Middle frontal gyrus (tissue), 1 donor: ENCODE measurements around the gene HSPG2.
A peak's percentile ranks its signal among the peaks of the same experiment; 100 is the strongest.

Experiments used
- DNase-seq: peaks from one replicate; pipeline ENCODE4 v3.0.0-alpha.2; 2015; ENCODE audit warnings: low spot score; ENCODE audit errors: extremely low spot score

Gene HSPG2

DNA sequence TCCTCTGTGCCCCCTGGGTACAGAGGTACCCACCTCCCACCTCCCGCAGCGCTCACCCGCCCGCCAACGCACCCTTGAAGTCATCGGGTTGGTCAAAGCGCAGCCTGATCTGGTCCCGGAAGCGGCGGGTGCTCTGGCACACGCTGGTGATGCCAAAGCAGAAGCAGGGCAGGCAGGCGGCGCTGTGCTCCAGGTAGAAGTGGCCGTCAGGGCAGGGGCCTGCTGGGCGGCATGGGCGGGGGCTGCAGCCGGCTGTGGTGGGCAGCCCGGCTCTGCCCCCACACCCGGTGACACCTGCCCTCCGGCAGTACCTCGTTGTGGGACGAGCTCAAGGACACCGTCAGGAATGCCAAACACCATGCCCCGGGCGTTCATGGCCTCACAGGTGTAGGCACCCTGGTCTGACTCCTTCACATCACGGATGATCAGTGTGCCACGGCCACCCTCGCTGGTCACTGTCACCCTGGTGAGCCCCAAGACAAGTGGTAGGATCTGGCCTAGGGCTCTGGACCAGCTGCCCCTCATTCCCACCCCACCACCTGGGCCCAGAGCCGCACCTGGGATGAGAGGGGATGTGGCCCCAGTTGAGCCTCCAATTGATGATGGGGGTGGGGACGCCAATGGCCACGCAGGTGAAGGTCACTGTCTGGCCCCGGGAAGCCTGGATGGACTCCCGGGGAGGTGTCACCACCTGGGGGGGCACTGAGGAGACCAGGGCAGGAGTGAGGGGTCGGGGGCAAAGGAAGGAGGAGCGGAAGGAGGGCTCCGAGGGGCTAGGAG is 52.5 kb downstream of the HSPG2 start:
- no peak for DNase-seq

DNA sequence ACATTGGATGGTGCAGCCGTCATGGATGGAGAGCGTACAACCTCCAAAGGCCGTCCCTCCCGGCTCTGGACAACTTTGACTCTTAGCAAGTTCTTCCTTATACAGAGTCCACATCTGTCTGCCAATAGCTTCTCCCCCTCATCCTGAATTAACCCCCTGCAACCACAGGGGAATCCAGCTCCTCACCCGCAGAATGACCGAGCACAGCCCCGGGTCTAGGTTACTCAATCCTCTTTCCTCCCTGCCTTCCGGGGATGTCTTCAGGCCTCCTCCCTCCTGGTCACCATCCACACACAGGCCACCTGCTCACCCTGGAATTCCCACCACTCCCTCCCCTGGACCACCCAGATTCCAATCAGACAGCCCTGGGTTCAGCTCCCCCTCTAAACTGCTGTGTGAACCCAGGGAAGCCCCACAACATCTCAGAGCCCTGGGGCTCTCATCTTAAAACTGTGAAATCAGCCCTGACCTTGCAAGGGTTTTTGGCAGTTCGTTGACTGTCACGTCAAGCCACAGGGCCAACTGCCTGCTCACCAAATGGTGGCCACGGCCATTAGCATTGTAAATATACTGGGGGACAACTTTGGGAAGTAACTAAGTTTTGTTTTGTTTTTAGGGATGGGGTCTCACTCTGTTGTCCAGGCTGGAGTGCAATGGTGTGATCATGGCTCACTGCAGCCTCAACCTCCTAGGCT is 54.2 kb downstream of the HSPG2 start:
- no peak for DNase-seq

GRCh38 chr1:21881250-21881649 is 55.9 kb downstream of the HSPG2 start:
- DNase-seq: no peak

DNA sequence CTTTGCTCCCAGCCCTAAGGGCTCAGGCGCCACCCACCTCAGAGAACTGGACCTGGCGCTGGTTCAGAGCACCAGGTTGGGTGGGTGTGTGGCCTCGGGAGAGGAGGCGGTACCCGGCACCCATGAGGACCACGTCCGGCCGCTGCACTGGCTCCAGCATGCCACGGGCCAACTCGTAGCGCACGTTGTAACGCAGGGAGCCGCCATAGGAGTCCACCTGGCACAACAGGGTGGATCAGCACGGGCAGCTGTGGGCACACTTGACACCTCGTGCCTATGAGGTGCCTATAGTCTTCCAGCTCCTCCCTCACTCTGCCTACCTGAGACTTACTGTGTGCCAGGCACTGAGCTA is 56.5 kb downstream of the HSPG2 start:
- no peak for DNase-seq

DNA sequence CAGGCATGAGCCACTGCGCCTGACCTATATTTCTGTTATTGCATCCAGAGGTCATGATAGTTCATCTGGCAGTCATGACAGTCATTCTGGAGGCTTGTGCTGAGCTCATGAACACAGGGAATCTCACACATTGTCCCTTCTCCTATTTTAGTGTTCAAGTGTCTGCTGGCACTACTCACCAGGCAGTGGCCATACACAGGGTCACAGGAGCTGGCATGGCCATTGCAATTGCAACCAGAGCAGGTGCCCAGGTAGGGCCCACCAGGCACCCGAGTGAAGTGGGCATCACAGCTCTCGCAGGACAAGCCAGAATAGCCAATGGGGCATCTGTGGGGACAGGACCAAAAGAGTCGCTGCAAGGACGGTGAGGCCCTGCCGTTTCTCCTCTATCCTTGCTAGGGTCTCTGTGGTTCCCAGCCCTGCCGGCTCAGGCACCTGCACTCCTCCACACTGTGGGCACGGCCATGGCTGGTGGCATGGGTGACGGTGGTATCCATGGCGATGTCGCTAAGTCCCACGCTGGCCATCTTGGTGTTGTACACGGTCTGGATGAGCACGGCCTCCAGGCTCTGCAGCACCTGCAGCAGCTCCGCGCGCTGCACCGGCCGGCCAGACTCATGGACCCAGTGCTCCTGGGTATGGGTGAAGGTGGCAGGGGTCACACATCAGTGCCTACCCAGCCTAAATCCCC is 57.0 kb downstream of the HSPG2 start:
- DNase-seq: no peak

DNA sequence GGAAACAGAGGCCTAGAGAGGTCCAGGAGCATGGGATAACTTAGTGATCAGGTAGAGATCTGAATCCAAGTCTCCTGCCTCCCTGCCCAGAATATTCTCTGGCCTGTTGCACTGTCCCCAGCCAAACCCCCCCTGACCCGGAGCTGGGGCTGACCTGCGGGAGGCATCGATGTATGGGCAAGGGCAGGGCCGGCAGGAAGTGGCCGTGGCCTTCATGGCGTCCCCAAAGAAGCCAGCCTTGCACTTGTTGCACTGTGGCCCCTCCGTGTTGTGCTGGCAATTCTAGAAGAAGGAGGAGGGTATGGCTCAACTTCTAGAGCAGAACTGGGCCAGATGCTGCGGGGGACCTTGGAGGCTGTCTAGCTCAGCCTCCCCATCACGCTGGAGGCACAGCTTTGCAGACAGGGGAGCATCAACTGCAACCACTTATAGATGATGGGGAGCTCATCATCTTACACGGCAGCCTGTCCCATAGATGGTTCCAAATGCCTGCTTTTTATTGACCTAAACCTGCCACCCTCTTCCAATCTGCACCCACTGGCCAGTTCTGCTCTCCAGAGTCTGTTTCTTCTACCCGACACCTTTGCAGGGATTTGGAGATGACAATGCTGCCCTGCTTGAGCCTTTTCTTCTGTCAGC is 58.2 kb downstream of the HSPG2 start:
- DNase-seq: no peak

DNA sequence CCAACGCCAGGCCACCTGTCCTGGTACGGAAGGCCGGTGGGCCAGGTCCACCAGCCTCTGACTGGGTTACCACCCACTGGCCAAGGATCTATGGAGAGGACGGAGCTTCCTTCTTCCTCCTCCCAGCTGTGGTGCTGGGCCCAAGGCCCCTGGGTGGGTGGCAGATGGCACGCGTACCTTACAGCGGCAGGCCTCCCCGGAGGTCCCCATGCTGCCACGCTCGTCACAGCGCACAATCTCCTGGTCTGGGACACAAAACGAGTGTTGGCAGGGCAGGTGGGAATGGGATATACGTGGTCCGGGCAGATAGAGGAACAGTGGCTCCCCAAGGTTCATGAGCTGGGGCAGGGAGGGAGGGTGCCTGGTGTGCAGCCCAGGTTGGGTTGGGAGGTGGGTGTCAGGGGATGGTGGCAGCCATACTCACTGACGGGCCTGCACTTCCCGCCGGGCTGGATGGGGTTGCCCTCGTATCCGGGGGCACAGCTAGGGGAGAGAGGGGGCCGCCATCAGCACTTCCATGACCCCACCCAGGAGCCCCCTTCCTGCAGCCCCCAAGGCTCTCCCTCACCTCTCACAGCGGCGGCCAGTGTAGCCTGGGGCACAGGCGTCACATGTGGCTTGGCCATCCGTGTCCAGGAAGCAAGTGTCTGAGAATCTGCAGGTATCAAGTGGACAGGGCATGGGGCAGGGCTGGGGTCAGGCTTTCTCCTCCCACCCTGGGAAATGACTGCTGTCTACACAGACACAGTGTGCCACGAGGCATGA is 58.9 kb downstream of the HSPG2 start:
- DNase-seq: no peak

DNA sequence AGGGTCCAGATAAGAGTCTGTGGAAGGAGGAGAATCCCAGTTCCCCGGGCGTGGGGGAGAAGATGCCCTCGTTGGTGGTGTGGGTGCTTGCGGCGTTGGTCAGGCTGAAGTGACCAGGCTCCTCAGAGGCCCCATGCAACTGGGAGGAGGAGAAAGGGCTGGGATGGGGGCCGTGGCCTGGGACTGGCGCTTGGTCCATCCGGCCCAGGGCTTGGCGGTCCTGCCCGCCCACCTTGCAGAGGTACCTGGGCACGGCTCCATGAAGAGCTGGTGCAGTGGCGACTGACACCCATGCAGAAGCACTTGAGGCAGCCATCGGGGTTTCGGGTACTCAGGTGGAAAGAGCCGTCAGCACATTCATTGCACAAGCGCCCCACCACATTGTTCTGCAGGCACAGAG is 60.8 kb downstream of the HSPG2 start:
- no peak for DNase-seq

- DNase-seq: no peak
Measured at GRCh38 chr1:21875621-21876063, 61.5 kb downstream of the HSPG2 start.

DNA sequence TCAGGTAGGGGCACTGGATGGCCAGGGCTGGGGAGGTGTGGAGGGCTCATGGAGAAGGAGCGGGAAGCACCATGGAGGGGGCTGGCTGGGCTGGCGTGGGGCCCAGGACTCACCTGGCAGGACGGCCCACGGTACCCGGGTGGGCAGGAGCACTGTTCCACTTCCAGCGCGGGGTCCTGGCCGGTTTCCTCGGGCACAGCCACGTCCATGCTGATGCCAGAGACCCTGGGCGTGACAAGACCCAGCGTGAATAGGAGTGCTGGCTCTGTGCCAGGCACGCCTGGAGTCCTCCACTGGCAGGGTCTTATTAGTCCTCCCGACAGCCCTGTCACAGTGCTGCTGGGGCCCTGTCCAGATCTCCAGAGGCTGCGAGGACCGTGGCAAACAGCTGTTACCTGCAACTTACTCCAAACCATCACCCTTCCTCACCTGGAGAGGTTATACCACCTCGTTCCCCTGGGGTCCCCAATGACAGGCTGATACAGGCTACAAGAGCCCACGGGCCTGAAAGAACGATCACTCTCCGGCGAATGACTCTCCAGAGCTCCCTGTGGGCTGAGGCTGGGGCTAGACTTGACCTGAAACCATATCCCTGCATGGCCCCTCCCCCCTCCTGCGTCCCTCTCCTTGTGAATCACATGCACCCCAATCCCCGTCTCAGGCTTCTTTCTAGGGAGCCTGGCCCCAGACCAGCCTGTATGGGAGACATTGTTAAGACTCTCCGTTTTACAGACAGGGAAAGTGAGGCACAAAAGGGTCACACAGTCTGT is 62.1 kb downstream of the HSPG2 start:
- no peak for DNase-seq

- DNase-seq: no peak
Measured at GRCh38 chr1:21874328-21874727, 62.8 kb downstream of the HSPG2 start.

- no peak for DNase-seq
Measured at GRCh38 chr1:21873761-21874160, 63.3 kb downstream of the HSPG2 start.

DNA sequence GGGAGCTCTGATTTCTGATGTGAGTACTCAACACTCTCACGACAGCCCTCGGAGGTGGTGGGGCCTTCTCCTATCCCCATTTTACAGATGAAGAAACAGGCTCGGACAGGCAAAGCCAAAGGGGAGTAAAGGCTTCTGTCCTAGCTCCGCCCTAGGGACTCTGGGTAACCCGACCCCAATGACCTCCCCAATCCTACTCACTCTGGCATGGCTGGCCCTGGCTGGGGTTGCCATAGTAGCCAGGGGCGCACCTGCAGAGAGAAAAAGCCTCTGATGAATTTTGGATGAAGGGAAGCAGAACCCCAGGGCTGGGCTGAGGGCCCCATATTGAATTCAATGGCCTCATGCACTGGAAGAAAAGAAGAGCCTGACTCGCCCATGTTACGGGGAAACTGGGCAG is 63.9 kb downstream of the HSPG2 start:
- no peak for DNase-seq

DNA sequence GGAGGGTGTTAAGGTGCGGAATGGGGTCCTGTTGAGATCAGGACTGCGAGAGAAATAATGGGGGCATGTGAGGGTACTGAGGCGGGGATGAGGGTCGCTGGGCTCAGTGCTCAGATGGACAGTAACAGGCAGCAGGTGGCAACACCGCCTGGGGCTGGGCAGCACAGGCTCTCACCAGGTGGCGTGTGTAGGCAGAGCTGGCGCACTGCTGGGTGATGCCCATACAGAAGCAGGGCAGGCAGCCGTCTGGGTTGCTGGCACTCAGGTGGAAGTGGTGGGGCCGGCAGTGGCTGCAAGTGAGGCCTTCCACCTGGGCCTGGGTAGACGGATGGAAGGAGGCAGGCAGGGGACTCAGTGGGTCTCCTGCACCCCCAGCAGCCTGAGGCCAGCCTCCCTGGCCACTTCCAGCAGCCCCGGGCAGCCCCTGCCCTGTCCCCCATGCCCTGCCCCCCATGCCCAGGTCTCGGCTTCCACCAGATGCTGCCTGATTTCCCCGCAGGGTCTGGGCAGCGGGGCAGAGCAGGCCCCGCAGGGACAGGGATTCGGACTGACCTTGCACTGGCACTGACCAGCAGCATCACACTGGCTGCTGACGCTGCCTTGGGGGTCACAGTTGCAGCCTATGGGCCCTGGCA is 64.5 kb downstream of the HSPG2 start:
- DNase-seq: no peak

GRCh38 chr1:21871943-21872342 is 65.2 kb downstream of the HSPG2 start:
- DNase-seq: no peak

DNA sequence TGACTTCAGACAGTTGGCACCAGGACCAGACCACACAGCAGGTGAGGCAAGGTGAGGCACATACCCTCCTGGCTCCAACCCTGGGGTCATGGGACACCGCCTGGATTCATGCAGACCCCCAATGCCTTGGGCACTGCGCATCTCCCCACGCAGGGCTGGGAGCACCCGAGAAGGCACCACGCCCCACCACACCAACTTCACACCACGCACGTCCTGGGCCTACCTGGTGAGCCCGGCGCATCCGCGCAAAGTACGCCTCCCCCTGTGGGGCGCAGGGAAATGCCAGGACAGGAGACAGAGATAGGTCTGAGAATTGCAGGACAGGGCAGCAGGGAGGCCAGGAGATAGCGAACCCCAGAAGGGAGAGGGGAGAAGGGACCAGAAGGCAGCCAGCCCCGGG is 66.5 kb downstream of the HSPG2 start:
- DNase-seq: no peak

DNA sequence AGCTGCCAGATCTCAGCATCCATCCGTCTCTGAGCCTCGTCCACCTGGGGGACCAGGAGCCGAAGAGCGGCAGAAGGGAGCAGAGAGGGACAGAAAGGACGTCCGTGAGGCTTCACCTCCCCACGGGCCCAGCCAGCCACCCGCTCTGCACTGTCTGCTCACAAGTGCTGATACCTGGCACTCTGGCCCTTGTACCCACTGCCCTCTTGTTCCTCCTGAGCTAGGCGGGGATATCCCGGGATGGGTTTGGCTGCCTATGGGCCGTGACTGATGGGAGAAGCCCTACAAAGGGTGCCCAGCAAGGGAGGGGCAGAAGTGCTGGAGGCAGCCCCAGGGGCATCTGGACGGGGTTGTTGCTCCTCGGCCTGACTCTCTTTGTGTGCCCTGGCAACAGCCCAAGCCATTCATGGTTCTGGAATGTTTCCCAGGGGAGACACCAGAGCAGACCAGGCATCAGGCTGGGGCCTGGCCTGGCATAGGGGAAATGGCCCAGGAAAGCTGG is 67.4 kb downstream of the HSPG2 start:
- peak; percentile 22 for DNase-seq

DNA sequence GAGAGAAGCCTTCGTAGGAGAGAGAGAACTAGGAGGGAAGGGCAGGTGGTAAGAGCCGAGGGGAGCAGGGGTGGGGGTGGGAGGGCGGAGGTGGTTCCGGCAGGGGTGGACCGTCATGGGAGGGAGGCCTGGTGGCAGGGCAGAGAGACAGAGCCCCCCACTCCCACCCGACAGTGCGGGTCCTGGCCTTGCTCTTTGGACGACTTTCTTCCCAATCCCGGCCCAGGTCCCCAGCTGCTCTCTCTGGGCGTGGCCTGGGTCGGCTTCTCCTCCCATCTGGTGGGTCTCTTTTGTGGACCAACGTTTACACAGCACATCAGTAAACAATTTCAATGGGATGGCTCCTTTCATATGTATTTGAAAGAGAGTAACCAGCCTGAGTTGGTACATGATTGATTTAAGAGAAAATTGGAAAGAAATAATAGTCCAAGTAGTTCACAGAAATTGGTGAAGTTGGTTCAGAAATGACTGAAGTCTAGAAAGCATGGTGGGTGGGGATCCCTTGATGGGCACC is 68.1 kb downstream of the HSPG2 start:
- DNase-seq: no peak

DNA sequence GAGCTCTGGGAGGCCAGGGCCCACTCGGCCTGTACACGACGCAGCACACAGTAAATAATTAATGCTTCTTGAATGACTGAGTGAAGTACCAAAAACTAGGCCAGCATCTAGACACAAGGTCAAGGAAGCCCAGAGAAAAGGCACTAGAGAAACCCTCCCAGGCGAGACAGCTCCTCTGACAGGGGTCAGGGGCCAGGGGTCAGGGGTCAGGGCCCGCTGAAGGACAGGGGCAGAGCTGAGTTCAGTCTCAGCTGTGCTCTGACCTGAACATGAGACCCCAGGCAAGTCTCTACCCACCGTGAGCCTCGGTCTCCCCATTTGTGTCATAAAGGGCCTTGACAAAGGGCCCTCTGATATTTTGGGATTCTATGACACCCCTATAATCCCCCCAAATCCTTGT is 68.6 kb downstream of the HSPG2 start:
- no peak for DNase-seq
